IMR-90 (cell line): ENCODE data around the gene TFB1M.

Source experiments
- CTCF ChIP-seq: conservative IDR thresholded peaks from 2 replicates; pipeline ENCODE4 v1.5.1; 2012; ENCODE audit warnings: mild to moderate bottlenecking, low read depth, low read length, improper control_type of control experiment
- ELK1 ChIP-seq: fragments of 150-350 bp; IDR thresholded peaks from 2 replicates; pipeline ENCODE4 v1.6.1; 2016; ENCODE audit warnings: low read depth, mild to moderate bottlenecking, low read length, moderate library complexity, borderline replicate concordance
- MAFK ChIP-seq: IDR thresholded peaks from 2 replicates; pipeline ENCODE4 v1.6.1; 2012; ENCODE audit warnings: low read depth, low read length, improper control_type of control experiment
- NFE2L2 ChIP-seq: fragments of 150-350 bp; IDR thresholded peaks from 2 replicates; pipeline ENCODE4 v1.6.1; 2016; ENCODE audit warnings: low read depth, mild to moderate bottlenecking, low read length
- POLR2A ChIP-seq: IDR thresholded peaks from 2 replicates; pipeline ENCODE4 v1.6.1; 2012; ENCODE audit warnings: mild to moderate bottlenecking, low read depth, low read length
- RAD21 ChIP-seq: IDR thresholded peaks from 2 replicates; pipeline ENCODE4 v1.6.1; 2012; ENCODE audit warnings: low read length, improper control_type of control experiment
- RFX5 ChIP-seq: IDR thresholded peaks from 2 replicates; pipeline ENCODE4 v1.8.0; 2012; ENCODE audit warnings: low read depth, mild to moderate bottlenecking, low read length, moderate library complexity
- SMC3 ChIP-seq: fragments of 150-350 bp; IDR thresholded peaks from 2 replicates; pipeline ENCODE4 v1.6.1; 2016; ENCODE audit warnings: low read depth, mild to moderate bottlenecking, antibody characterized with exemption, low read length, moderate library complexity
- USF2 ChIP-seq: fragments of 150-350 bp; IDR thresholded peaks from 2 replicates; pipeline ENCODE4 v1.6.1; 2017; ENCODE audit warnings: mild to moderate bottlenecking, antibody characterized with exemption, low read length, low read depth

- TF ChIP-seq NFE2L2 (no peak), CTCF (no peak), POLR2A (no peak), SMC3 (no peak), ELK1 (no peak), RFX5 (no peak), RAD21 (no peak), MAFK (no peak), USF2 (no peak)
Observed at GRCh38 chr6:155319902-155320301, 5.6 kb upstream of the TFB1M start.
